K562 (cell line): ENCODE measurements around the gene CSTA.

Source experiments
- CBFB ChIP-seq: sonication (generic); formaldehyde crosslinking; IDR thresholded peaks from 2 replicates; pipeline ENCODE4 v1.4.0; 2020; ENCODE audit warnings: mild to moderate bottlenecking, missing genetic modification reagents
- DACH1 ChIP-seq: fragments of 450-650 bp; IDR thresholded peaks from 2 replicates; pipeline ENCODE4 v1.6.1; 2018; ENCODE audit not compliant: partially characterized antibody
- NFRKB ChIP-seq: fragments of 450-650 bp; IDR thresholded peaks from 2 replicates; pipeline ENCODE4 v1.6.1; 2016; ENCODE audit warnings: low read depth
- ZNF274 ChIP-seq: IDR thresholded peaks from 2 replicates; pipeline ENCODE4 v1.6.1; 2011; ENCODE audit warnings: low read depth, mild to moderate bottlenecking, low read length, moderate library complexity, borderline replicate concordance
- TF ChIP-seq, protein P1 (sequence below): sonication (generic); formaldehyde crosslinking; IDR thresholded peaks from 2 replicates; pipeline ENCODE4 v1.8.0; 2022; ENCODE audit warnings: mild to moderate bottlenecking, missing genetic modification reagents

DNA sequence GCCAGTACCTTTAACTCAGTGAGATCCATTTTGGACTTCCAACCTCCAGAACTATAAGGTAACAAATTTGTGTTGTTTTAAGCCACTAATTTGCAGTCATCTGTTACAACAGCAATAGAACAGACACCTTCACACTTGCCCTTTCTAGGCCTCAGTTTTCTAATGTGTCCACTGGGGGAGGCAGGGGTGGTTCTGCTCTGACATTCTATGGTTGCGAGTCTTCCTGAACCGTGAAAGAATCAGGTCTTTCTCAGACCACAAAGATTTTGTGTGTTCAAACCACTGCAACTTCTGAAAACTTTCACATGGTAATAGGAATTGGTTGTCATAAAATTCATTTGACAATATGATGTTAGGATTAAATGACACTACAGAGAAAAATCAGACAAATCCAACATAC is 26.8 kb upstream of the CSTA start:
- TF ChIP-seq, protein P1, sequence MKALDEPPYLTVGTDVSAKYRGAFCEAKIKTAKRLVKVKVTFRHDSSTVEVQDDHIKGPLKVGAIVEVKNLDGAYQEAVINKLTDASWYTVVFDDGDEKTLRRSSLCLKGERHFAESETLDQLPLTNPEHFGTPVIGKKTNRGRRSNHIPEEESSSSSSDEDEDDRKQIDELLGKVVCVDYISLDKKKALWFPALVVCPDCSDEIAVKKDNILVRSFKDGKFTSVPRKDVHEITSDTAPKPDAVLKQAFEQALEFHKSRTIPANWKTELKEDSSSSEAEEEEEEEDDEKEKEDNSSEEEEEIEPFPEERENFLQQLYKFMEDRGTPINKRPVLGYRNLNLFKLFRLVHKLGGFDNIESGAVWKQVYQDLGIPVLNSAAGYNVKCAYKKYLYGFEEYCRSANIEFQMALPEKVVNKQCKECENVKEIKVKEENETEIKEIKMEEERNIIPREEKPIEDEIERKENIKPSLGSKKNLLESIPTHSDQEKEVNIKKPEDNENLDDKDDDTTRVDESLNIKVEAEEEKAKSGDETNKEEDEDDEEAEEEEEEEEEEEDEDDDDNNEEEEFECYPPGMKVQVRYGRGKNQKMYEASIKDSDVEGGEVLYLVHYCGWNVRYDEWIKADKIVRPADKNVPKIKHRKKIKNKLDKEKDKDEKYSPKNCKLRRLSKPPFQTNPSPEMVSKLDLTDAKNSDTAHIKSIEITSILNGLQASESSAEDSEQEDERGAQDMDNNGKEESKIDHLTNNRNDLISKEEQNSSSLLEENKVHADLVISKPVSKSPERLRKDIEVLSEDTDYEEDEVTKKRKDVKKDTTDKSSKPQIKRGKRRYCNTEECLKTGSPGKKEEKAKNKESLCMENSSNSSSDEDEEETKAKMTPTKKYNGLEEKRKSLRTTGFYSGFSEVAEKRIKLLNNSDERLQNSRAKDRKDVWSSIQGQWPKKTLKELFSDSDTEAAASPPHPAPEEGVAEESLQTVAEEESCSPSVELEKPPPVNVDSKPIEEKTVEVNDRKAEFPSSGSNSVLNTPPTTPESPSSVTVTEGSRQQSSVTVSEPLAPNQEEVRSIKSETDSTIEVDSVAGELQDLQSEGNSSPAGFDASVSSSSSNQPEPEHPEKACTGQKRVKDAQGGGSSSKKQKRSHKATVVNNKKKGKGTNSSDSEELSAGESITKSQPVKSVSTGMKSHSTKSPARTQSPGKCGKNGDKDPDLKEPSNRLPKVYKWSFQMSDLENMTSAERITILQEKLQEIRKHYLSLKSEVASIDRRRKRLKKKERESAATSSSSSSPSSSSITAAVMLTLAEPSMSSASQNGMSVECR (CRISPR knock-in tag): no peak
- TF ChIP-seq CBFB (CRISPR knock-in tag): no peak
- TF ChIP-seq DACH1: no peak
- TF ChIP-seq ZNF274: no peak
- no peak for TF ChIP-seq NFRKB
